GM18526 (cell line): ENCODE data around the gene SDK1.

Experiments used
- POLR2A ChIP-seq: IDR thresholded peaks from 3 replicates; pipeline ENCODE4 v1.6.1; 2011; ENCODE audit not compliant: insufficient read length; ENCODE audit errors: extremely low read depth

SDK1 gene

DNA sequence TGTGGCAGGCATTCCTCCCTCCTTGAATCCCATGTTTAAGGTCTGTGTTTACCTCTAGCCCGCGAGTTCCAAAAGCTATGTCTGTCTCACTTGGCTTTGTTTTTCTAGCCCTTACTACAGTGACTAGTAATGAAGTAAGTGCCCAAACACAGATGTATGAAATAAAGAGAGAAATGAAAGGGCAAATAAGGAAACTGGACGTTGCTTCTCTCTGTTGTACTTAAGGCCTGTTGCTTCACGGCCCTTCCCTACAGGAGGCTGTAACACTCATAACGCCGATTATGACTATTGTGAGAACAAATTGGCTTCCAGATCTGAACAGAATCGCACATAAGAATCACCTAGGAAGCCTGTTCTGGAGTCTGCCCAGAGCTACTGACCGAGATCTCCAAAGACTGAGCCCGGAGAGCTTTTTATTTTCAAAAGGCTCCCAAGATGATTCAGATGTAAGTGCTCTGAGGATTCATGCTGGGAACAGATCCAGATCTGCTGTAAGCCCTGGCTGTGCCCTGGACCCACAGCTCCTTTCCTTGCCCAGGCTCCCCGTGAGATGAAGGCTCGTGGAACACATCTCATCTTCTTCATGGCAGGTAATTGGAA is 432.6 kb downstream of the SDK1 start:
- TF ChIP-seq POLR2A = no peak

DNA sequence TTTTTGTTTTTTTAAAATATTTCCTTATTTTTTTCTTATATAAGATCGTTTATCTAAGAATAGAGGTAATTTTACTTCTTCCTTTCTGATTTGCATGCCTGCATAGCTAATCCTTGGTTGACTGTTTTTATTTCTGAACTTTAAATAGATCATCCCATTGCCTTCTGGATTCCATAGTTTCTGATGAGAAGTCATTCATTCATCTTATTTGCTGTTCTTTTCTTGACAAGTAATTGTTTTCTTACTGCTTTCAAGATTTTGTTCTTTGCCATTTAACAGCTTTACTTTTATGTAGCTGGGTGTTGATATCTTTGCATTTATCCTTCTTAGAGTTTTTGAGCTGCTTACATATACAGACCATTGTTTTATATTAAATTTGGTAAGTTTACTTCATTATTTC is 437.9 kb downstream of the SDK1 start:
- no peak for TF ChIP-seq POLR2A

GRCh38 chr7:3739983-3740382 is 438.9 kb downstream of the SDK1 start:
- no peak for TF ChIP-seq POLR2A

DNA sequence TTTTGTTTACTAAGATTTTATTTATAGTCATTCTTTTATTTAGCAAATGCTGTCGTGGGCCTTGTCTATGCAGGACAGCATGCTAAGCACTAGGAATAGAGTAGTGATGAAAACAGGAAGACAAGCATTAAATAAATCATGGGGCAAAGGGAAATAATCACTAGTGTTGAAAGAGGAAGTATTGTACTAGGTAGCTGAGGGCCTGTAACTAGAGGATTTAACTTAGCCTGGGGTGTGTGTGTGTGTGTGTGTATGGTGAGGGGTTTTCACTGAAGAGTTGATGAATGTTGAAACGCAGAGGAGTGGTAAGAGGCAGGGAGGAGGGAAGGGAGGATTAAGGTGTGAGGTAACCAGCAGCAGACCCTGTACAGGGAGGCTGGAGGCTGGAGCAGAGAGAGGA is 446.4 kb downstream of the SDK1 start:
- TF ChIP-seq POLR2A = no peak

DNA sequence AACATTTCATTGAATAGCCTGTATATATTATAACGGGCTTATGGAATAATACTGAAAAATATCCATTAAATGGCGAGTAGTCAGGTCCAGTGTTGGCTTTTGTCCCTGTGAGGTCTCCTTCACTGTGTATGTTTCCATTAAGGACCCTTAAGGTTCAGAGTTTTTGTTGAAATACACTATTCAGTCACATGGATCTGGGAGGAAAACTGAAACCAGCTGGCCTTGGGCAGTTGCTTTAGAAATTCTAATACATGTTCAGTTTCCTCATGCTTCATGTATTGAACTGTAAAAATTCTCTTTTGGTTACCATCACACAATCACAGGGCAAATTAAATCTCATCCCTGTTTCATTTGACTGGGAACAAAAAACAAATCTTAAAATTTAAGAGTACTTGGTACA is 447.3 kb downstream of the SDK1 start:
- no peak for TF ChIP-seq POLR2A

DNA sequence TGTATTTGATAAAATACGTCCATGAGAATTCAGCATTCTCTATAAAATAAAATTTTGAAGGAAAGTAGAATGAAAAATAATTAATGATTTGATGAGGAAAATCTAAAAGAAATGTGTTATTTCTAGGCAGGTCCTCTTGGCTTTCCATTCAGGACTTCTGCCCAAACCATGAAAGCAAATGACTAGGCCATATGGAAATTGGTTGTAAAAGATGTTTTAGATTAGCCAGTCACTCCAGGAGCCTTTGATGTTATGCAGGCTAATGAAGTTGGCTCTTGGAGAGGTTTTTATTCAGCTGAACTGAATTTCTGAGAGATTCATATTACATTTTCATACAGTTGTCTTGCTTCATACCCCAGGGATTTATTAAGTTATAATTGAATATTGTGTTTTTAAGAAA is 452.8 kb downstream of the SDK1 start:
- no peak for TF ChIP-seq POLR2A

- no peak for TF ChIP-seq POLR2A
These were observed 453.7 kb downstream of the SDK1 start for GRCh38 chr7:3754493-3755341.

DNA sequence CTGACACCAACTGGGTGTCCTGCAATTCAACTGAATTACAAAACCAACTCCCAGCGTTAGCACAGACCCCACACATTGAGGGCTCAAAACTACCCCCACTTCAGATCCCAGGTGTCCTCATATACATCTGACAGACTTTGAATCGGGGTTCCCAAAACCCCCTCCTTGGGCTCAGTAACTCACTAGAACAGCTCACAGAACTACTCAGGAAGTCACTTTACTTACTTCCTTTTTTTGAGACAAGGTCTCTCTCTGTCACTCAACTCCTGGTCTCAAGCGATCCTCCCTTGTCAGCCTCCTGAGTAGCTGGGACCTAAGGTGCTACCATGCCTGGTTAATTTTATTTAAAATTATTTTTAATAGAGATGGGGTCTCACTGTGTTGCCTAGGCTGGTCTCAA is 456.0 kb downstream of the SDK1 start:
- TF ChIP-seq POLR2A = no peak

DNA sequence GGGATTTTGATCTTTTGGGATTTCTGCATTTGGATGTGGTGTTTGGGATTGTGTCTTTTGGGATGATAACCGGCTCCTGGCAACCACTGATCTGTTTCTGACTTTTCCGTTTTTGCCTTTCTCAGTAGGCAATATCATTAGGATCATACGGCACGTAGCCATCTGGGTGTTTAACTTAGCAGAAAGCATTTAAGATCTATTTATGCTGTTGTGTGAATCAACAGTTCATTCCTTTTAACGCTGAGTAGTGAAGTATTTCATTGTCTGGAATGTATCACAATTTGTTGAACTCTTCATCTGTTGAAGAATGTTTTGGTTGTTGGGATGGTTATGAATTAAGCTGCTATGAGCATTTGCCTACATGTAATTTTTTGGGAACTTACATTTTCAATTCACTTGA is 459.6 kb downstream of the SDK1 start:
- no peak for TF ChIP-seq POLR2A

DNA sequence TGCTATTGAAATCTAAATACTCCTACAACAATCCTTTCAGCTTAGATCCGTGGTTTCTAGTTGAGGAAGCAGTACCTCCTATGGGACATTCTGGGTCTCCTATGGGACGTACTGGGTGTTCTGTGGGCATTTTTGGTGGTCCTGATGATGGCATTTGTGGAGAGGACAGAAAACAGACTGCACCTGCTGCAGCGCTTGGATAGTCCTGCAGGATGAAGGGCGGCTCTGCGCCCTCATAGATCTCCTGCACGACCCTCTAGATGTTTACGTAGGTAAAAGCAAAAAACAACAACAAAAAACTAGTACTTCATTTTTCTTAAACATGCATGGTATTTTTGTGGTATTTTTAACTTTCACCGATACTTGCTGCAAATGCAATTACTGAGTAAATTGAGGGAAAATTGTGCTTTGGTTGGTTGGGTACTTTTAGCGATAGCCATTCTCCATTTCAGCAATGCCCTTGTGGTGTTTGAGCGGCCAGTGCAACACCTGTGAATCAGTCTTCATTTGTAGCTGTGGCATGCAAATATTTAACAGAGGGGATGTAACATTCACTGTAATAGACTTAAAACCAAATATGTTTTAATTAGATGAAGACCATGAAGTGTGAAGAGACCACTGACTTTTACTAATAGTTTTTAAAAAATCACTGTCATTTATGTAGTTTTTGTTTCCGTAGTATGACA is 461.2 kb downstream of the SDK1 start:
- TF ChIP-seq POLR2A = no peak

GRCh38 chr7:3767917-3768777 is 467.1 kb downstream of the SDK1 start:
- TF ChIP-seq POLR2A = no peak

- TF ChIP-seq POLR2A = no peak
These were observed 470.9 kb downstream of the SDK1 start for GRCh38 chr7:3771906-3772305.

DNA sequence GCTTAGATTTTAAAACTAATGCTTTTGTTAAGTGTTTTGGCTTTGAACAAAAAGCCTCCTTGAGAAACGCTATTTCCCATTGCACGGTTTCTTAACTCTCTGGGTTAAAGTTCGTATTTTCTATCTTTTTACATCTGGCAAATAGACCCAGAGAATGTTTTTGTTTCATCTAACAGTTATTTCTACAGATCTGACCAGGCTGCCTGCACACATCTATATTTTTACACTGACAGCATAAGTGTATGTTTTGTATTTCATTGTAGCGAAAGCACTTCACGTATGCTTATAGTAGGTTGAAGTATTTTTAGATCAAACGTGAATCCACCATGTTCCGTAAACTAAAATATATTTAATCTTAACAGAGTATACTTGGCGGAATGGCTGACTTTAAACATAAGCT is 477.3 kb downstream of the SDK1 start:
- TF ChIP-seq POLR2A = no peak

GRCh38 chr7:3780016-3780415 is 479.0 kb downstream of the SDK1 start:
- no peak for TF ChIP-seq POLR2A

DNA sequence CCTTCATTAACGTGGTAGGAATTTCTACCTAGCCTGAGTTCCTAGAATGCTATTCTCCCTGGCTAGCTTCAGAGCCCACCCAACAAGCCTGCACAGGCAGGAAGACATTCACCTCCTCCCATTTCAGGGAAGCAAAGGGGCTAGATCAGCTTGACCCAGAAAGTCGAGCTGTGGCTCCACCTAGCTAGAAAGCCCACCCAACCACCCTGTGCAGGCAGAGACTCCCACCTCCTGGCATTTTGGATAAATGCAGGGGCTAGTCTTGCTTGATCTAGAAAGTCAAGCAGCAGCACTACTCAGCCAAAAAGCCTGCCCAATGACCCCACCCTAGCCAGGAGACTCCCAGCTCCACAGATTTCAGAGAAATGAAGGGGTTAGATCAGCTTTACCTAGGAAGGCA is 479.5 kb downstream of the SDK1 start:
- no peak for TF ChIP-seq POLR2A
